Body of pancreas (tissue), 4 donors: ENCODE measurements around the gene IL1B.

ENCODE experiments used
- POLR2A ChIP-seq, 3 donors: fragments of 450-650 bp; IDR thresholded peaks; one replicate each; pipeline ENCODE4 v1.6.1; 2016; ENCODE audit warnings: antibody characterized with exemption in 3 of 3, mild to moderate bottlenecking in 2 of 3
- TF ChIP-seq, protein P1 (sequence below), 7 experiments: fragments of 450-650 bp in 4 of 7; fragments of 200-600 bp in 3 of 7; sonication (generic) in 3 of 7; IDR thresholded peaks; one replicate each; pipeline ENCODE4 v1.5.1; 2016 to 2019; ENCODE audit warnings: antibody characterized with exemption in 7 of 7

DNA sequence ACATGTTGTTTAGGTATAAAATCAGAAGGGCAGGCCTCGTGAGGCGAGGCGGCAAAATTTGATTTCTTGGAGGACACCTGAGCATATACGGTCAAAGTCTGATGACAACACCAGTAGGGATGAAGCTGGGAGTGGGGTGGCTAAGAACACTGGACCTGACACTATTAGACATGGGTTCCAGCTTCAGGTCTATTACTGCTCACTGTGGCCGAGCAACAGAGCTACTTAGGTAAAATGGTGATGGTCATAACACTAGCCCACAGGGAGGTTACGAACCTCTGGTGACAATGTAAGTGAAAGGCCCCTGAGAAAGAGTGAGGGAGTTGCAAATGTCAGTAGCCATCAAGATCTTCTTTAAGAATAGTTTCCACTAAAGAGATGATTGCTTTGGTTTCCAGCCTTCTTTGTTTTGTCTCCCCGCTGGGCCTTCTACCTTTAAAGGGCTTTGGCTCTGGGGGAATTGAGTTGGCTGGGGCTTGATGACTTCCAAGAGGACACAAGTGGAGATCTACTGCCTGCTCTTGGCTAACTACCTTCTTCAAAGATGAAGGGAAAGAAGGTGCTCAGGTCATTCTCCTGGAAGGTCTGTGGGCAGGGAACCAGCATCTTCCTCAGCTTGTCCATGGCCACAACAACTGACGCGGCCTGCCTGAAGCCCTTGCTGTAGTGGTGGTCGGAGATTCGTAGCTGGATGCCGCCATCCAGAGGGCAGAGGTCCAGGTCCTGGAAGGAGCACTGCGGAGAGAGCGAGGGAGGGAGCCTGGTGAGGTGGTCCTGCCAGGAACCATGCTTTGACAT lies 3.5 kb downstream of the IL1B start:
- TF ChIP-seq, protein P1, sequence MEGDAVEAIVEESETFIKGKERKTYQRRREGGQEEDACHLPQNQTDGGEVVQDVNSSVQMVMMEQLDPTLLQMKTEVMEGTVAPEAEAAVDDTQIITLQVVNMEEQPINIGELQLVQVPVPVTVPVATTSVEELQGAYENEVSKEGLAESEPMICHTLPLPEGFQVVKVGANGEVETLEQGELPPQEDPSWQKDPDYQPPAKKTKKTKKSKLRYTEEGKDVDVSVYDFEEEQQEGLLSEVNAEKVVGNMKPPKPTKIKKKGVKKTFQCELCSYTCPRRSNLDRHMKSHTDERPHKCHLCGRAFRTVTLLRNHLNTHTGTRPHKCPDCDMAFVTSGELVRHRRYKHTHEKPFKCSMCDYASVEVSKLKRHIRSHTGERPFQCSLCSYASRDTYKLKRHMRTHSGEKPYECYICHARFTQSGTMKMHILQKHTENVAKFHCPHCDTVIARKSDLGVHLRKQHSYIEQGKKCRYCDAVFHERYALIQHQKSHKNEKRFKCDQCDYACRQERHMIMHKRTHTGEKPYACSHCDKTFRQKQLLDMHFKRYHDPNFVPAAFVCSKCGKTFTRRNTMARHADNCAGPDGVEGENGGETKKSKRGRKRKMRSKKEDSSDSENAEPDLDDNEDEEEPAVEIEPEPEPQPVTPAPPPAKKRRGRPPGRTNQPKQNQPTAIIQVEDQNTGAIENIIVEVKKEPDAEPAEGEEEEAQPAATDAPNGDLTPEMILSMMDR (IDR thresholded peaks at IDR 0.05): no peak
- no peak for TF ChIP-seq POLR2A (IDR thresholded peaks at IDR 0.05)
